Measurements from ENCODE around the gene TMEM95.

TMEM95 gene

GRCh38 chr17:7406235-7406825 lies 51.4 kb downstream of the TMEM95 start:
- TF ChIP-seq, protein P1, sequence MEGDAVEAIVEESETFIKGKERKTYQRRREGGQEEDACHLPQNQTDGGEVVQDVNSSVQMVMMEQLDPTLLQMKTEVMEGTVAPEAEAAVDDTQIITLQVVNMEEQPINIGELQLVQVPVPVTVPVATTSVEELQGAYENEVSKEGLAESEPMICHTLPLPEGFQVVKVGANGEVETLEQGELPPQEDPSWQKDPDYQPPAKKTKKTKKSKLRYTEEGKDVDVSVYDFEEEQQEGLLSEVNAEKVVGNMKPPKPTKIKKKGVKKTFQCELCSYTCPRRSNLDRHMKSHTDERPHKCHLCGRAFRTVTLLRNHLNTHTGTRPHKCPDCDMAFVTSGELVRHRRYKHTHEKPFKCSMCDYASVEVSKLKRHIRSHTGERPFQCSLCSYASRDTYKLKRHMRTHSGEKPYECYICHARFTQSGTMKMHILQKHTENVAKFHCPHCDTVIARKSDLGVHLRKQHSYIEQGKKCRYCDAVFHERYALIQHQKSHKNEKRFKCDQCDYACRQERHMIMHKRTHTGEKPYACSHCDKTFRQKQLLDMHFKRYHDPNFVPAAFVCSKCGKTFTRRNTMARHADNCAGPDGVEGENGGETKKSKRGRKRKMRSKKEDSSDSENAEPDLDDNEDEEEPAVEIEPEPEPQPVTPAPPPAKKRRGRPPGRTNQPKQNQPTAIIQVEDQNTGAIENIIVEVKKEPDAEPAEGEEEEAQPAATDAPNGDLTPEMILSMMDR (conservative IDR thresholded peaks at IDR 0.05) = no peak

More at GRCh38 chr17:7406235-7406825, 51.4 kb downstream of the TMEM95 start:
- no peak overlapping the region for H3K27ac ChIP-seq

Data from VCaP (cell line).